Bronchial epithelial cell (primary cell): ENCODE results near the gene MFAP1. TPM values are rescaled to one million over a fixed set of nuclear protein-coding genes. Genes with fewer than 3 reads are reported as not detected.

Experiments
- DNase-seq: peaks from one replicate; pipeline ENCODE4 v3.0.0-alpha.2; 2010; ENCODE audit warnings: low read depth
- FAIRE-seq: peaks from 2 replicates; lab custom pipeline; 2011; peaks lifted over from hg19 to GRCh38; lab: Jason Lieb, UNC
- H3K27me3 ChIP-seq: 2 replicates; pipeline ENCODE4 v1.5.1; 2011; ENCODE audit warnings: low read length; ENCODE audit not compliant: control insufficient read depth, insufficient read depth
- H3K36me3 ChIP-seq: 2 replicates; pipeline ENCODE4 v1.5.1; 2011; ENCODE audit warnings: low read length; ENCODE audit not compliant: control insufficient read depth, insufficient read depth
- H3K4me3 ChIP-seq: 2 replicates; pipeline ENCODE4 v1.5.1; 2011; ENCODE audit warnings: mild to moderate bottlenecking, low read depth, low read length, control low read depth
- CTCF ChIP-seq: IDR thresholded peaks from 2 replicates; pipeline ENCODE4 v1.5.1; 2011; ENCODE audit warnings: mild to moderate bottlenecking, moderate library complexity, low read length, control low read depth, inconsistent platforms; ENCODE audit not compliant: insufficient read depth, severe bottlenecking
- total RNA-seq: library from RNA; depleted of rRNA; stranded (reverse); fragments of >200 nt; gene quantifications from 2 replicates; pipeline ENCODE4 v1.2.1, GENCODE V29; 2014

The MFAP1 gene
- 20.8 and 30.3 TPM in 2 replicates for total RNA-seq

GRCh38 chr15:43824302-43825246, at the start of gene MFAP1:
MFAP1 (minus strand) TSS chr15:43824690; CDS start chr15:43824569, 121 bp downstream.
- FAIRE-seq (peak; percentile 91), DNase-seq (peak; percentile 97)
- H3K27me3 ChIP-seq = no peaks in the 10 kb centered on the region
- peak within 1 kb of the TSS; percentile 92 for H3K4me3 ChIP-seq
- no peak for TF ChIP-seq CTCF
- peaks cover 1% of the 10 kb centered on the region for H3K36me3 ChIP-seq

GRCh38 chr15:43873651-43874050, 49.2 kb upstream of the MFAP1 start:
- Histone ChIP-seq H3K36me3 (no peaks in the 10 kb centered on the region), H3K27me3 (no peaks in the 10 kb centered on the region), H3K4me3 (no peak overlapping the region)
- FAIRE-seq (no peak), DNase-seq (no peak)
- TF ChIP-seq CTCF = no peak

- TF ChIP-seq CTCF = peak; percentile 69
- FAIRE-seq (no peak), DNase-seq (peak; percentile 64)
- Histone ChIP-seq H3K36me3 (no peaks in the 10 kb centered on the region), H3K27me3 (no peaks in the 10 kb centered on the region), H3K4me3 (no peak overlapping the region)
Measured at GRCh38 chr15:43872416-43873020, 48.0 kb upstream of the MFAP1 start.

GRCh38 chr15:43871835-43872234, 47.3 kb upstream of the MFAP1 start:
- Histone ChIP-seq H3K4me3 (no peak overlapping the region), H3K27me3 (no peaks in the 10 kb centered on the region), H3K36me3 (no peaks in the 10 kb centered on the region)
- TF ChIP-seq CTCF = no peak
- no peak for FAIRE-seq
- no peak for DNase-seq

- H3K27me3 ChIP-seq = no peaks in the 10 kb centered on the region
- no peak for TF ChIP-seq CTCF
- peaks cover 2% of the 10 kb centered on the region for H3K36me3 ChIP-seq
- H3K4me3 ChIP-seq = no peak overlapping the region
- no peak for FAIRE-seq
- DNase-seq = no peak
Measured at GRCh38 chr15:43868406-43868805, 43.9 kb upstream of the MFAP1 start.
